Keratinocyte (primary cell): ENCODE measurements around the gene DIP2B. TPM values are rescaled to one million over a fixed set of nuclear protein-coding genes. Genes with fewer than 3 reads are reported as not detected.

Experiments
- DNase-seq: peaks from one replicate; pipeline ENCODE4 v3.0.0-alpha.2; 2011; ENCODE audit warnings: low read depth, missing footprints, low spot score
- FAIRE-seq: peaks from 2 replicates; lab custom pipeline; 2011; peaks lifted over from hg19 to GRCh38; lab: Jason Lieb, UNC
- H2AFZ ChIP-seq: 2 replicates; pipeline ENCODE4 v1.6.0; 2012; ENCODE audit warnings: low read length, control low read depth, inconsistent platforms; ENCODE audit not compliant: control insufficient read depth
- H3K27ac ChIP-seq: 2 replicates; pipeline ENCODE4 v1.5.1; 2011; ENCODE audit warnings: low read length; ENCODE audit not compliant: control insufficient read depth, insufficient read depth
- H3K27me3 ChIP-seq: 3 replicates; pipeline ENCODE4 v1.6.0; 2011; ENCODE audit warnings: low read length; ENCODE audit not compliant: control insufficient read depth, insufficient read depth; ENCODE audit errors: extremely low read depth
- H3K36me3 ChIP-seq, 2 experiments: 2 replicates in 1 of 2; 3 replicates in 1 of 2; pipeline ENCODE4 v1.5.1; 2011; ENCODE audit warnings: low read length in 2 of 2, mild to moderate bottlenecking in 1 of 2; ENCODE audit not compliant: control insufficient read depth in 2 of 2, insufficient read depth in 2 of 2; ENCODE audit errors: extremely low read depth in 1 of 2
- H3K4me1 ChIP-seq: 3 replicates; pipeline ENCODE4 v1.5.1; 2011; ENCODE audit warnings: low read length; ENCODE audit not compliant: control insufficient read depth, insufficient read depth; ENCODE audit errors: extremely low read depth
- H3K4me2 ChIP-seq: 3 replicates; pipeline ENCODE4 v1.6.0; 2011; ENCODE audit warnings: low read depth, low read length; ENCODE audit not compliant: control insufficient read depth, insufficient read depth; ENCODE audit errors: extremely low read depth
- H3K4me3 ChIP-seq, 3 experiments: fragments of 200-600 bp in 1 of 3; sonication (generic) in 1 of 3; 2 replicates in 2 of 3; 3 replicates in 1 of 3; pipeline ENCODE4 v1.5.1; 2011 to 2016; ENCODE audit warnings: low read length in 3 of 3, mild to moderate bottlenecking in 3 of 3, control low read depth in 2 of 3, inconsistent platforms in 1 of 3, low read depth in 1 of 3, mixed read lengths in 1 of 3, mixed run types in 1 of 3, moderate library complexity in 1 of 3; ENCODE audit not compliant: control insufficient read depth in 2 of 3, insufficient read depth in 2 of 3; ENCODE audit errors: extremely low read depth in 1 of 3
- H3K79me2 ChIP-seq: 2 replicates; pipeline ENCODE4 v1.6.0; 2012; ENCODE audit warnings: low read length; ENCODE audit not compliant: control insufficient read depth, insufficient read depth
- H3K9ac ChIP-seq: 3 replicates; pipeline ENCODE4 v1.6.0; 2011; ENCODE audit warnings: low read length; ENCODE audit not compliant: control insufficient read depth, insufficient read depth; ENCODE audit errors: extremely low read depth
- H3K9me1 ChIP-seq: 3 replicates; pipeline ENCODE4 v1.6.0; 2011; ENCODE audit warnings: low read length; ENCODE audit not compliant: control insufficient read depth, insufficient read depth; ENCODE audit errors: extremely low read depth
- H3K9me3 ChIP-seq: 2 replicates; pipeline ENCODE4 v1.5.1; 2012; ENCODE audit warnings: low read depth, low read length; ENCODE audit not compliant: control insufficient read depth
- H4K20me1 ChIP-seq: 3 replicates; pipeline ENCODE4 v1.6.0; 2011; ENCODE audit warnings: low read length; ENCODE audit not compliant: control insufficient read depth, insufficient read depth; ENCODE audit errors: extremely low read depth
- EZH2 ChIP-seq: IDR thresholded peaks from one replicate; pipeline ENCODE4 v1.6.1; 2012; ENCODE audit warnings: inconsistent platforms, mild to moderate bottlenecking, low read length, moderate library complexity
- dilution Hi-C: fragments of 300-500 bp; cut with MboI; formaldehyde crosslinking; loops from one replicate; pipeline ENCODE4 v1.7.0; 2020; ENCODE audit warnings: low sequenced_read_pairs; ENCODE audit not compliant: extremely low pct_ligation_motif_present
- polyA plus RNA-seq, 5 experiments: library from polyadenylated mRNA; depleted of rRNA in 3 of 5; stranded (reverse) in 3 of 5; stranded (forward) in 1 of 5; unstranded in 1 of 5; fragments of >200 nt; gene quantifications; 1 replicate in 1 of 5; 2 replicates in 3 of 5; 3 replicates in 1 of 5; pipeline versions ENCODE4 v1.2.1 to v1.2.3, GENCODE V29; 2011 to 2012; ENCODE audit warnings: missing spikeins in 2 of 5, low read depth in 1 of 5, low replicate concordance in 1 of 5
- TF ChIP-seq, protein P1 (sequence below), 3 experiments: IDR thresholded peaks in 1 of 3; conservative IDR thresholded peaks in 1 of 3; optimal IDR thresholded peaks in 1 of 3; 2 replicates in 2 of 3; 3 replicates in 1 of 3; pipeline versions ENCODE3 to v1.5.1; 2011; ENCODE audit warnings: low read length in 3 of 3, mild to moderate bottlenecking in 3 of 3, moderate library complexity in 2 of 3, control low read depth in 1 of 3, inconsistent platforms in 1 of 3; ENCODE audit not compliant: insufficient read depth in 2 of 3; ENCODE audit errors: extremely low read depth in 1 of 3

DIP2B gene
- polyA plus RNA-seq, 1 donor (not counting 4 experiments of a cell fraction or from before 2014, with no cell fraction given) = 30.2 TPM

DNA sequence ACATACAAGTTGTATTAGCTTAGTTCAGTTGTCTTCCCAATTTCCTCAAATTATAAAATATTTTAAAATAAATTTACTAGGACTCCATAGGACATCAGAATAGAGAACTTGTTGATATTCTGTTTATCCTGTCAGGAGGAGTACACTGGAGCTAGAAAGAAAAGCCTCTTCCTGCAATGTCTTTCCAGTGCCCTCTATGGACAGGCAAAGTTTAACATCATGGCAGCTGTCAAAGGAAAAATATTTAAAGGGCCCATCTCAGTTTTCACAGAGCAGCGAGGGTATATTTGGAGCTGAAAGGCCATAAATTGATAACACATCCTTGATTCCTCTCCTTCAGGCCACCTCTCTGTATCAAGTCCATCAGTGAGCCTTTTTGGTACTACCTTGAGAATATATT, 19.0 kb downstream of the DIP2B start:
- Histone ChIP-seq H3K79me2 (peaks cover 85% of the 10 kb centered on the region), H3K9me3 (no peaks in the 10 kb centered on the region), H3K9ac (no peak overlapping the region), H3K36me3 (peaks cover 7 to 15% of the 10 kb centered on the region in 2 experiments), H2AFZ (no peak overlapping the region), H3K4me2 (no peak overlapping the region), H4K20me1 (no peaks in the 10 kb centered on the region), H3K4me1 (peaks cover 3% of the 10 kb centered on the region), H3K27me3 (no peaks in the 10 kb centered on the region), H3K9me1 (no peaks in the 10 kb centered on the region), H3K4me3 (no peak overlapping the region), H3K27ac (no peak overlapping the region)
- TF ChIP-seq, protein P1, sequence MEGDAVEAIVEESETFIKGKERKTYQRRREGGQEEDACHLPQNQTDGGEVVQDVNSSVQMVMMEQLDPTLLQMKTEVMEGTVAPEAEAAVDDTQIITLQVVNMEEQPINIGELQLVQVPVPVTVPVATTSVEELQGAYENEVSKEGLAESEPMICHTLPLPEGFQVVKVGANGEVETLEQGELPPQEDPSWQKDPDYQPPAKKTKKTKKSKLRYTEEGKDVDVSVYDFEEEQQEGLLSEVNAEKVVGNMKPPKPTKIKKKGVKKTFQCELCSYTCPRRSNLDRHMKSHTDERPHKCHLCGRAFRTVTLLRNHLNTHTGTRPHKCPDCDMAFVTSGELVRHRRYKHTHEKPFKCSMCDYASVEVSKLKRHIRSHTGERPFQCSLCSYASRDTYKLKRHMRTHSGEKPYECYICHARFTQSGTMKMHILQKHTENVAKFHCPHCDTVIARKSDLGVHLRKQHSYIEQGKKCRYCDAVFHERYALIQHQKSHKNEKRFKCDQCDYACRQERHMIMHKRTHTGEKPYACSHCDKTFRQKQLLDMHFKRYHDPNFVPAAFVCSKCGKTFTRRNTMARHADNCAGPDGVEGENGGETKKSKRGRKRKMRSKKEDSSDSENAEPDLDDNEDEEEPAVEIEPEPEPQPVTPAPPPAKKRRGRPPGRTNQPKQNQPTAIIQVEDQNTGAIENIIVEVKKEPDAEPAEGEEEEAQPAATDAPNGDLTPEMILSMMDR (optimal IDR thresholded peaks at IDR 0.05 in 1 of 3, IDR thresholded peaks at IDR 0.05 in 1 of 3, conservative IDR thresholded peaks at IDR 0.05 in 1 of 3; ENCODE audit: extremely low read depth in 1 of 3, insufficient read depth in 2 of 3, low read length in 3 of 3) = no peak
- FAIRE-seq = no peak
- dilution Hi-C loops = no loop called here
- DNase-seq = no peak

DNA sequence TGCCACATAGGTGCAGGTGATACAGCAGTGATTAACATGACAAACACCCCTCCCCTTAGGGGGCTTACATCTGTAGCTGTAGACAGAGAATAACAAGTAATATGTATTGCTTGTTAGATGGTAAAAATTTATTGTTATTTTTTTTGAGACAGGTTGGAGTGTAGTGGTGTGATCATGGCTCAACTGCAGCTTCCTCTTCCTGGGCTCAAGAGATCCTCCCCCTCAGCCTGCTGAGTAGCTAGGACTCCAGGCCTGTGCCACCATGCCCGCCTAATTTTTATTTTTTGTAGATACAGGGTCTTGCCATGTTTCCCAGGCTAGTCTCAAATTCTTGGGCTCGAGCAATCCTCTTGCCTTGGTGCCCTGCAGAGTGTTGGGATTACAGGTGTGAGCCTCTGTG, 19.8 kb downstream of the DIP2B start:
- dilution Hi-C loops = no loop called here
- Histone ChIP-seq H3K27me3 (no peaks in the 10 kb centered on the region), H3K9me1 (no peaks in the 10 kb centered on the region), H2AFZ (no peak overlapping the region), H3K4me1 (peaks cover 8% of the 10 kb centered on the region), H3K9ac (no peak overlapping the region), H3K9me3 (no peaks in the 10 kb centered on the region), H4K20me1 (no peaks in the 10 kb centered on the region), H3K36me3 (peaks cover 7 to 19% of the 10 kb centered on the region in 2 experiments), H3K27ac (no peak overlapping the region), H3K4me2 (no peak overlapping the region), H3K4me3 (no peak overlapping the region), H3K79me2 (peaks cover 85% of the 10 kb centered on the region)
- TF ChIP-seq, protein P1 (optimal IDR thresholded peaks at IDR 0.05 in 1 of 3, IDR thresholded peaks at IDR 0.05 in 1 of 3, conservative IDR thresholded peaks at IDR 0.05 in 1 of 3; ENCODE audit: extremely low read depth in 1 of 3, insufficient read depth in 2 of 3, low read length in 3 of 3) = no peak
- TF ChIP-seq EZH2 = no peak
- FAIRE-seq (no peak), DNase-seq (no peak)
